Measurements from ENCODE around the gene CCDC85B.
A peak's percentile ranks its signal among the peaks of the same experiment; 100 is the strongest.

CCDC85B gene

GRCh38 chr11:65898656-65899355 lies 8.3 kb downstream of the CCDC85B start:
- Histone ChIP-seq H3K4me3 (ENCODE audit: control insufficient read depth in 1 of 7, extremely low read depth in 1 of 7, insufficient read depth in 4 of 7, low read depth in 2 of 7, low read length in 6 of 7) (peak overlapping the region; percentile 55 to 89 (median 77)), H3K9me3 (ENCODE audit: control extremely low read depth in 1 of 5, control insufficient read depth in 4 of 5, insufficient read depth in 2 of 5, low read depth in 1 of 5, low read length in 4 of 5) (no peaks in the 10 kb centered on the region), H3K36me3 (ENCODE audit: control insufficient read depth in 4 of 4, insufficient read depth in 4 of 4, low read length in 3 of 4) (peaks cover 0 to 9% (median 0%) of the 10 kb centered on the region in 4 experiments), H3K4me1 (ENCODE audit: control extremely low read depth in 1 of 4, control insufficient read depth in 4 of 4, insufficient read depth in 4 of 4, low read length in 3 of 4) (peaks cover 3 to 58% (median 49%) of the 10 kb centered on the region in 4 experiments), H3K27ac (ENCODE audit: insufficient read depth in 1 of 2, low read depth in 1 of 2, low read length in 2 of 2, poor library complexity in 1 of 2, severe bottlenecking in 2 of 2) (peak overlapping the region in 1 of 2 experiments; percentile 77), H3K27me3 (replicated peaks in 2 of 5; ENCODE audit: control insufficient read depth in 4 of 5, insufficient read depth in 5 of 5, low read length in 4 of 5) (no peaks in the 10 kb centered on the region)
- DNase-seq: no peak
- ChIA-PET CTCF (interaction anchor here (0.9 to 4.8 kb wide), 8 partner anchors 9 to 29 kb away, joined by 3 to 41 read pairs (median 5); partner anchors contain the start of genes CCDC85B and FIBP), POLR2A (interaction anchor here (0.6 to 5.5 kb wide), 4 partner anchors 8 to 63 kb away, joined by 3 to 33 read pairs (median 5); partner anchors contain the start of genes CCDC85B and SART1)
- 28% methylated on average over 18 of the region's 28 CpGs for WGBS (ENCODE audit: insufficient coverage)

GRCh38 chr11:65899356-65900124 lies 9.1 kb downstream of the CCDC85B start:
- CTCF ChIA-PET: interaction anchor here (1.3 to 4.8 kb wide), 5 partner anchors 9 to 30 kb away, joined by 3 to 41 read pairs (median 14); partner anchors contain the start of genes CCDC85B and FIBP
- DNase-seq: peak; percentile 76 to 92 (median 88)
- H3K4me1 ChIP-seq (ENCODE audit: control extremely low read depth in 1 of 4, control insufficient read depth in 4 of 4, insufficient read depth in 4 of 4, low read length in 3 of 4): peaks cover 0 to 52% (median 41%) of the 10 kb centered on the region in 4 experiments
- H3K9me3 ChIP-seq (ENCODE audit: control extremely low read depth in 1 of 5, control insufficient read depth in 4 of 5, insufficient read depth in 2 of 5, low read depth in 1 of 5, low read length in 4 of 5): no peaks in the 10 kb centered on the region
- WGBS (ENCODE audit: insufficient coverage): 4% methylated on average over 50 of the region's 78 CpGs
- H3K4me3 ChIP-seq (ENCODE audit: control insufficient read depth in 1 of 7, extremely low read depth in 1 of 7, insufficient read depth in 4 of 7, low read depth in 2 of 7, low read length in 6 of 7): peak overlapping the region; percentile 55 to 89 (median 77)
- no peaks in the 10 kb centered on the region for H3K27me3 ChIP-seq (replicated peaks in 2 of 5; ENCODE audit: control insufficient read depth in 4 of 5, insufficient read depth in 5 of 5, low read length in 4 of 5)
- H3K36me3 ChIP-seq (ENCODE audit: control insufficient read depth in 4 of 4, insufficient read depth in 4 of 4, low read length in 3 of 4): peaks cover 0 to 9% (median 0%) of the 10 kb centered on the region in 4 experiments
- H3K27ac ChIP-seq (ENCODE audit: insufficient read depth in 1 of 2, low read depth in 1 of 2, low read length in 2 of 2, poor library complexity in 1 of 2, severe bottlenecking in 2 of 2): peak overlapping the region; percentile 33 to 77
- POLR2A ChIA-PET: interaction anchor here (0.6 to 5.5 kb wide), 8 partner anchors 8 to 62 kb away, joined by 3 to 33 read pairs (median 5); partner anchors contain the start of genes C11orf68, CCDC85B and SART1

GRCh38 chr11:65900125-65900898 lies 9.8 kb downstream of the CCDC85B start, which contains the start of gene FOSL1:
Gene FOSL1 (minus strand): TSS chr11:65900388. CDS start chr11:65900339, 49 bp downstream.
- 2% methylated on average over 74 of the region's 80 CpGs for WGBS (ENCODE audit: insufficient coverage)
- no peaks in the 10 kb centered on the region for H3K27me3 ChIP-seq (replicated peaks in 2 of 5; ENCODE audit: control insufficient read depth in 4 of 5, insufficient read depth in 5 of 5, low read length in 4 of 5)
- peak; percentile 95 to 98 (median 98) for DNase-seq
- ChIA-PET POLR2A (interaction anchor here (0.6 to 5.5 kb wide), 11 partner anchors 9 to 219 kb away, joined by 3 to 33 read pairs (median 4); partner anchors contain the start of genes C11orf68, CCDC85B and SART1), CTCF (interaction anchor here (0.9 to 4.8 kb wide), 11 partner anchors 10 to 83 kb away, joined by 3 to 40 read pairs (median 4); partner anchors contain the start of genes C11orf68 and CCDC85B)
- H3K36me3 ChIP-seq (ENCODE audit: control insufficient read depth in 4 of 4, insufficient read depth in 4 of 4, low read length in 3 of 4): peaks cover 0 to 9% (median 0%) of the 10 kb centered on the region in 4 experiments
- peaks cover 0 to 48% (median 39%) of the 10 kb centered on the region in 4 experiments for H3K4me1 ChIP-seq (ENCODE audit: control extremely low read depth in 1 of 4, control insufficient read depth in 4 of 4, insufficient read depth in 4 of 4, low read length in 3 of 4)
- H3K27ac ChIP-seq (ENCODE audit: insufficient read depth in 1 of 2, low read depth in 1 of 2, low read length in 2 of 2, poor library complexity in 1 of 2, severe bottlenecking in 2 of 2): peak within 1 kb of the TSS; percentile 33 to 77
- H3K9me3 ChIP-seq (ENCODE audit: control extremely low read depth in 1 of 5, control insufficient read depth in 4 of 5, insufficient read depth in 2 of 5, low read depth in 1 of 5, low read length in 4 of 5): no peaks in the 10 kb centered on the region
- peak within 1 kb of the TSS; percentile 55 to 89 (median 77) for H3K4me3 ChIP-seq (ENCODE audit: control insufficient read depth in 1 of 7, extremely low read depth in 1 of 7, insufficient read depth in 4 of 7, low read depth in 2 of 7, low read length in 6 of 7)

- ChIA-PET POLR2A (interaction anchor here (0.6 to 5.5 kb wide), 10 partner anchors 10 to 219 kb away, joined by 3 to 33 read pairs (median 4); partner anchors contain the start of genes C11orf68 and CCDC85B), CTCF (interaction anchor here (0.9 to 4.8 kb wide), 12 partner anchors 10 to 87 kb away, joined by 3 to 40 read pairs (median 4); partner anchors contain the start of genes C11orf68 and CCDC85B)
- WGBS (ENCODE audit: insufficient coverage): no CpG with 5 or more reads among the region's 11 CpGs
- Histone ChIP-seq H3K36me3 (ENCODE audit: control insufficient read depth in 4 of 4, insufficient read depth in 4 of 4, low read length in 3 of 4) (peaks cover 0 to 9% (median 0%) of the 10 kb centered on the region in 4 experiments), H3K4me3 (ENCODE audit: control insufficient read depth in 1 of 7, extremely low read depth in 1 of 7, insufficient read depth in 4 of 7, low read depth in 2 of 7, low read length in 6 of 7) (peak overlapping the region in 3 of 7 experiments; percentile 74 to 89 (median 77)), H3K27ac (ENCODE audit: insufficient read depth in 1 of 2, low read depth in 1 of 2, low read length in 2 of 2, poor library complexity in 1 of 2, severe bottlenecking in 2 of 2) (no peak overlapping the region), H3K4me1 (ENCODE audit: control extremely low read depth in 1 of 4, control insufficient read depth in 4 of 4, insufficient read depth in 4 of 4, low read length in 3 of 4) (peaks cover 0 to 48% (median 39%) of the 10 kb centered on the region in 4 experiments), H3K9me3 (ENCODE audit: control extremely low read depth in 1 of 5, control insufficient read depth in 4 of 5, insufficient read depth in 2 of 5, low read depth in 1 of 5, low read length in 4 of 5) (no peaks in the 10 kb centered on the region), H3K27me3 (replicated peaks in 2 of 5; ENCODE audit: control insufficient read depth in 4 of 5, insufficient read depth in 5 of 5, low read length in 4 of 5) (no peaks in the 10 kb centered on the region)
- DNase-seq: no peak
These were observed 10.4 kb downstream of the CCDC85B start for GRCh38 chr11:65900899-65901180.

- H3K27ac ChIP-seq (ENCODE audit: insufficient read depth in 1 of 2, low read depth in 1 of 2, low read length in 2 of 2, poor library complexity in 1 of 2, severe bottlenecking in 2 of 2): peak overlapping the region in 1 of 2 experiments; percentile 47
- ChIA-PET POLR2A (interaction anchor here (0.8 to 5.5 kb wide), 2 partner anchors 12 to 29 kb away, joined by 3 to 33 read pairs; partner anchors contain the start of gene CCDC85B), CTCF (interaction anchor here (1.2 to 4.8 kb wide), 5 partner anchors 8 to 87 kb away, joined by 3 to 40 read pairs (median 5); partner anchors contain the start of gene CCDC85B)
- no peak for DNase-seq
- no peak overlapping the region for H3K4me3 ChIP-seq (ENCODE audit: control insufficient read depth in 1 of 7, extremely low read depth in 1 of 7, insufficient read depth in 4 of 7, low read depth in 2 of 7, low read length in 6 of 7)
- H3K36me3 ChIP-seq (ENCODE audit: control insufficient read depth in 4 of 4, insufficient read depth in 4 of 4, low read length in 3 of 4): no peaks in the 10 kb centered on the region
- no peaks in the 10 kb centered on the region for H3K9me3 ChIP-seq (ENCODE audit: control extremely low read depth in 1 of 5, control insufficient read depth in 4 of 5, insufficient read depth in 2 of 5, low read depth in 1 of 5, low read length in 4 of 5)
- H3K4me1 ChIP-seq (ENCODE audit: control extremely low read depth in 1 of 4, control insufficient read depth in 4 of 4, insufficient read depth in 4 of 4, low read length in 3 of 4): peaks cover 0 to 48% (median 39%) of the 10 kb centered on the region in 4 experiments
- H3K27me3 ChIP-seq (replicated peaks in 2 of 5; ENCODE audit: control insufficient read depth in 4 of 5, insufficient read depth in 5 of 5, low read length in 4 of 5): no peaks in the 10 kb centered on the region
- 15% methylated on average over 4 of the region's 5 CpGs for whole genome bisulfite sequencing (ENCODE audit: insufficient coverage)
These were observed 12.6 kb downstream of the CCDC85B start for GRCh38 chr11:65903068-65903481.

- peak overlapping the region in 1 of 2 experiments; percentile 47 for H3K27ac ChIP-seq (ENCODE audit: insufficient read depth in 1 of 2, low read depth in 1 of 2, low read length in 2 of 2, poor library complexity in 1 of 2, severe bottlenecking in 2 of 2)
- WGBS (ENCODE audit: insufficient coverage): 90% methylated on average over 7 of the region's 8 CpGs
These were observed 13.2 kb downstream of the CCDC85B start for GRCh38 chr11:65903715-65904114.

More at GRCh38 chr11:65903715-65904114, 13.2 kb downstream of the CCDC85B start:
- DNase-seq: no peak
- POLR2A ChIA-PET: no interaction called here
- no peak overlapping the region for H3K4me3 ChIP-seq (ENCODE audit: control insufficient read depth in 1 of 7, extremely low read depth in 1 of 7, insufficient read depth in 4 of 7, low read depth in 2 of 7, low read length in 6 of 7)
- no peaks in the 10 kb centered on the region for H3K9me3 ChIP-seq (ENCODE audit: control extremely low read depth in 1 of 5, control insufficient read depth in 4 of 5, insufficient read depth in 2 of 5, low read depth in 1 of 5, low read length in 4 of 5)
- peaks cover 0 to 43% (median 33%) of the 10 kb centered on the region in 4 experiments for H3K4me1 ChIP-seq (ENCODE audit: control extremely low read depth in 1 of 4, control insufficient read depth in 4 of 4, insufficient read depth in 4 of 4, low read length in 3 of 4)
- no peaks in the 10 kb centered on the region for H3K36me3 ChIP-seq (ENCODE audit: control insufficient read depth in 4 of 4, insufficient read depth in 4 of 4, low read length in 3 of 4)
- CTCF ChIA-PET: interaction anchor here (1.2 to 4.8 kb wide), 5 partner anchors 7 to 88 kb away, joined by 3 to 40 read pairs (median 5); partner anchors contain the start of gene CCDC85B
- H3K27me3 ChIP-seq (replicated peaks in 2 of 5; ENCODE audit: control insufficient read depth in 4 of 5, insufficient read depth in 5 of 5, low read length in 4 of 5): no peaks in the 10 kb centered on the region
